GM18499 (cell line): ENCODE measurements around the gene POFUT2.

Source experiments
- ATAC-seq: cut with Tn5 transposase; IDR thresholded peaks from one replicate; pipeline ENCODE4 v1.9.1; 2021; ENCODE audit warnings: moderate number of reproducible peaks; ENCODE audit not compliant: insufficient read depth, unreplicated experiment

Gene POFUT2

GRCh38 chr21:45287438-45288391, at the start of gene POFUT2:
Gene POFUT2, minus strand, starts transcription at chr21:45287895. Its CDS starts 24 bp downstream, at chr21:45287871.
- ATAC-seq, result no peak

DNA sequence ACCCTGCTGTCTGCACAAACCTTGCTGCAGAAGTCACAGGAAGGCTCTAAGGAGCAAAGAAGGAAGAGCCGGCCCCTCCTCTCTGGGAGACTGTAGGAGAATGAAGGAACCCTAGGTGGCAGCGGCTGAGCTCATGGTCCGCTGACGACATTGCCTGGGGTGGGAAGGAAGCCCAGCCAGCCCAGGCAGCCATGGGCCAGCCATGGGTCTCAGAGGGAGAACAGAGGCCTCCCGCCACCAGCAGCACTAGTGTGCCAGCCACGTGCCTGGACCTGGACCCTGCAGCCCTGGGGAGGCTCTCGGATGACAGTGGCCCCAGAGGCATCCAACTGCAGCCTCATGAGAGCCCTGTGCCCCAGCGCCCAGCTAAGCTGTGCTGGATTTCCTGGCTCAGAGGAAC, 49.2 kb upstream of the POFUT2 start:
- ATAC-seq, result no peak

GRCh38 chr21:45336535-45336810, 48.8 kb upstream of the POFUT2 start:
- ATAC-seq, result no peak

- ATAC-seq, result no peak
These were observed 48.3 kb upstream of the POFUT2 start for GRCh38 chr21:45335761-45336534.

- no peak for ATAC-seq
These were observed 47.6 kb upstream of the POFUT2 start for GRCh38 chr21:45335151-45335760.

DNA sequence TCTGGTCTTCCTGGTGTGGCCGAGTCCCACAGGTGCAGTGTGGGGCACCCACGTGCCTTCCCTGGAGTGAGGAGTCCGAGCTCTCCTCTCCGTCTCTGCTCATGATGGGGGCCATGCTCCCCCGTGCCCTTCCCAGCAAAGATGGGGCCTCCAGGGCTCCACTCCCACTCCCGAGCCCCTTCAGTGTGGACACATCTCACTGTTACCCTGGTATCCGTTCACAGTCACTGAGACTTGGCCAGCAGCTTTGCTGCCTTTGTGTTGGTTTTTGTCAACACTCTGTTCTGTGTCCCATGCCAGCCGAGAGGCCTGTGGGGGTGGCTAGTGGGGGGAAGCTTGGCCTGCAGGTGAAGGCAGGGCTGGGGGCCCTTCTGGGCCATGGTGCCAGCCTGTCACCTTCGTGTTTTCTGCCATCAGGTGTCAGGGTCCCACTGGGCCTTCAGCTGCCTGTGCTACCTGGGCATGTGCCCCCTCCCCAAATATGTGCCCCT, 46.9 kb upstream of the POFUT2 start:
- no peak for ATAC-seq

DNA sequence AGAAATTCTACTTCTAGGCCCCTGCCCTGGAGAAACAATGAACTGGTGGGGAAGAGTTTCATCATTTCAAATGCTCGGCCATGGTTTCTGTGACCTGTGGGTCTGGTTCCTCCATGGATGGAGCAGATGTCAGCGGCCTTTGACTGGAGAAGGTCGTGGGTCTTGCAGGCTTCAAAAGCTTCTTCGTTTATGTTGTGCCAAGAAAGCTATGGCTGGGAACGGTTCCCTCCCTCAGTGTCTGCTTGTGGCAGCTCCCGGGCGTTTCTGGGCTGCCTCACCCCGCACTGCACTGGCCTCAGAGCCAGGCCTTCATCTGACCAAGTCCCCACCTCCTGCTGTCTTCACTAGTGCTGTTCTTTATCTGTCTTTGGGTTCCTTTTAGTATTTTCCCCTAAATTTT, 46.4 kb upstream of the POFUT2 start:
- ATAC-seq, result no peak

- no peak for ATAC-seq
These were observed 46.0 kb upstream of the POFUT2 start for GRCh38 chr21:45333583-45334121.

GRCh38 chr21:45332981-45333582, 45.4 kb upstream of the POFUT2 start:
- ATAC-seq, result no peak

DNA sequence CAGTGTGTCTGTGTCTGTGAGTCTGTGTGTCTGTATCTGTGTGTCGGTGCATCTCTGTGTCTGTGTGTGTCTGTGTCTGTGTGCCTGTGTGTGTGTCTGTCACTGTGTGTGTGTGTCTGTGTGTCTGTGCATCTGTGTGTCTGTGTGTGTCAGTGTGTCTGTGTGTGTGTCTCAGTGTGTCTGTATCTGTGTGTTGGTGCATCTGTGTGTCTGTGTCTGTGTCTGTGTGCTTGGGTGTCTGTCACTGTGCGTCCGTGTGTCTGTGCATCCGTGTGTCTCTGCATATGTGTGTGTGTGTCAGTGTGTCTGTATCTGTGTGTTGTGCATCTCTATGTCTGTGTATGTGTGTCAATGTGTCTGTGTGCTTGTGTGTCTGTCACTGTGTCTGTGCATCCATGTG, 44.7 kb upstream of the POFUT2 start:
- ATAC-seq, result no peak

- no peak for ATAC-seq
These were observed 43.9 kb upstream of the POFUT2 start for GRCh38 chr21:45331531-45332147.

GRCh38 chr21:45330851-45331261, 43.2 kb upstream of the POFUT2 start:
- ATAC-seq, result no peak

DNA sequence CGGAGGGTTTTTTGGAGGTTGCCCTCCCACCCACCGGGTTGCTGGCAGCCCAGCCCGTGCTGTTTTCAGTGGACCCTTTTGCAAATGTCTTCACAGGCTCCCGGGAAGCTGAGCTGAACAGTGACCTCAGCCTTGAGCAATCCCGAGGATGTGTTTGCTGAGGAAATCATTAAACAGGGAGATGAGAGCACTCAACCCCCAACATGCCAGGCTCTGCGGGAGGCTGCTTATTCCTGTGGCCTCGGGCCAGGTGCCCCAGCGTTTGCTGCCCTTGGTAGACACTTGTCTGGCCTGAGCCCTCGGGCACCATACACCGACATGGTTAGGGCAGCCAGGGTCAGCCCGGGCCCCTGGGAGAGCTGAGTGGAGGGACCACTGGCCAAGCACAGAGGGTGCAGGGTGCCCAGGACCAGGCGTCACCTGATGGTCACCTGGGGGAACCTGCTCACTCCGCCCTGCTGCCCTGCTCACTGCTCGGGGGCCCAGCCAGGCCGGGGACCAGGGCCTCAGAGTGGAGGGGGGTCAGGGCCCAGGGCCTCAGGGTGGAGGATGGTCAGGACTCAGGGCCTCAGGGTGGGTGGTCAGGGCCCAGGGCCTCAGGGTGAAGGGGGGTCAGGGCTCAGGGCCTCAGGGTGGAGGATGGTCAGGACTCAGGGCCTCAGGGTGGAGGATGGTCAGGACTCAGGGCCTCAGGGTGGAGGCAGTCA, 42.5 kb upstream of the POFUT2 start:
- ATAC-seq, result no peak

DNA sequence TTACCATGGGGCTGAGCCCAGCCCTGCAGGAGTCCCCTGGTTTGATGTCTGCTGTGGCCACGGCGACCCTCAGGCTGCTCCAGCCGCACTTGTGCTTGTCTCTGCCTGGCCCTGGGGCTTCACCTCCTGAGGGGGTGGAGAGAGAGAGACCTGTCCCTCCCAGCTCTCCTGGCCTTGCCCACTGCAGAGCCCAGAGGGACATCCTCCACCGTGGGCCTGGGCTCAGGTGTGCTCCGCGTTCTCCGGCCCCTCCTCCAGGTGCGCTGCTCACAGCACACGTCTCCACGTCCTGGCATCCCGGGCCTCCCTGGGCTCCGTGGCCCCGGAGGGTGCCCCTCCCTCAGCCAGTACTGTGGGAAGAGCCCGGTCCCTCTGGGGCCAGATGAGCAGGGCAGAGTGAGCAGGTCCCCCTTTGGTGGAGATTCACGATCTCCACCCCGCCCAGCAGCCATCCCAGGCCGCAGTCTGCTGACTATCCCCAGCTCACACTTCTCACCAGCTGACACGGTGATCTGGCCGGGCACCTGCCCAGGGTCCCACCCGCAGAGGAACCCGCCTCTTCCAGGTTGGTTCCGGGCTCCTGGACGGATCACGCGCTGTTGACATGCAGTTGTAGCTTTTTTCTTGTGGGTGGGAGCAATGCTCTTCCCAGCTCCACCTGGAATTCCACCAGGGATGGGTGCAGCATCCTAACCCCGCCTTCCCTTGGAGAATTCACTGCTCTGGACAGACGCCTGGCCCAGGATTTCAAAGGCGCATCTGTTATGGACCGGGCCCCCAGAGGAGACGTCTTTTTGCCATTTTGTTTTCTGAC, 41.8 kb upstream of the POFUT2 start:
- ATAC-seq, result no peak

DNA sequence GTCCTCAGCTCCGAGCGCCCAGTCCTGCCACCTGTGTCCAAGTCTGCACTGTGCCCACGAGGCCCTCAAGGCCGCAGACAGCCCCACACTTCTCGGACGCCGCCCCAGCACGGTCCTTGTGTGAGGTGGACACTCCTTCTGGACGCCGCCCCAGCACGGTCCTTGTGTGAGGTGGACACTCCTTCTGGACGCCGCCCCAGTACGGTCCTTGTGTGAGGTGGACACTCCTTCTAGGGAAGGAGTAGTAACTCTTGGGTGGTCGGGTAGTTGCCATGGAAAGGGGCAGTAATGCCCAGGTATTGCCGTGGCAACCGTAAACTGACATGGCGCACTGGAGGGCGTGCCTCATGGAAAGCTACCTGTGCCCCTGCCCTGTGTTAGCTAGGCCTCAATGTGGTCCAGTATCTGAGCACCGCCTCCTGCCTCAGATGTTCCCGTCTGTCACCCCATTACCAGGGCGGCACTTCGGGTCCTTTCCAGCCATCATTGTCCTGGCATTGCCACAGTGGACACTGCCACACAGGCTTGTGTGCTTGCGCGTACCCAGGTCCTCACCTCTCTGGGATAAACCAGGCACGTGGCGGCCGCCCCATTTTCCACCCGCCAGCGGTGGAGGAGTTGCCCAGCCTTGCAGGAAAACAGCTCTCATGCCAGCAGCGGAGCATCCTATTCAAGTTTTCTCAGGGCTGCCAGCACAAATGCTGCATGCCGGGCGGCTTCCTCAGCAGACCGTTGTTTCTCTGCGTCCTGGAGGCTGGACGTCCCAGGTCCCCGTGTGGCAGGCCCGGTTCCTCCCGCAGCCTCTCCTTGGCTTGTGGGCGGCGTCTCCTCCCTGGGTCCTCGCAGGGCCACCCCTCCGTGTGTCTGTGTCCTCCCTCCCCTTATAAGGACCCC, 40.8 kb upstream of the POFUT2 start:
- no peak for ATAC-seq

GRCh38 chr21:45327441-45328197, 39.9 kb upstream of the POFUT2 start:
- ATAC-seq, result no peak
